HG02610 (cell line): Measurements from ENCODE around the gene KNDC1.

ENCODE experiments used
- ATAC-seq: cut with Tn5 transposase; IDR thresholded peaks from one replicate; pipeline ENCODE4 v1.9.1; 2021; ENCODE audit warnings: mild to moderate bottlenecking, moderate library complexity; ENCODE audit not compliant: unreplicated experiment

Gene KNDC1

GRCh38 chr10:133187906-133188681 lies 28.1 kb downstream of the KNDC1 start:
- ATAC-seq, result no peak

- ATAC-seq, result no peak
Measured at GRCh38 chr10:133189256-133189655, 29.2 kb downstream of the KNDC1 start.

GRCh38 chr10:133189726-133190125 lies 29.7 kb downstream of the KNDC1 start:
- no peak for ATAC-seq

- no peak for ATAC-seq
Measured at GRCh38 chr10:133190225-133190624, 30.2 kb downstream of the KNDC1 start.

- ATAC-seq, result no peak
Measured at GRCh38 chr10:133191651-133192050, 31.6 kb downstream of the KNDC1 start.

- no peak for ATAC-seq
Measured at GRCh38 chr10:133194151-133194550, 34.1 kb downstream of the KNDC1 start.

GRCh38 chr10:133195096-133195495 lies 35.1 kb downstream of the KNDC1 start:
- ATAC-seq, result no peak

GRCh38 chr10:133195611-133196010 lies 35.6 kb downstream of the KNDC1 start:
- no peak for ATAC-seq

GRCh38 chr10:133196221-133196915 lies 36.3 kb downstream of the KNDC1 start:
- ATAC-seq, result no peak

- no peak for ATAC-seq
Measured at GRCh38 chr10:133196936-133197758, 37.1 kb downstream of the KNDC1 start.

GRCh38 chr10:133197786-133198185 lies 37.8 kb downstream of the KNDC1 start:
- no peak for ATAC-seq

- ATAC-seq, result no peak
Measured at GRCh38 chr10:133198206-133198605, 38.2 kb downstream of the KNDC1 start.

GRCh38 chr10:133198621-133199487 lies 38.8 kb downstream of the KNDC1 start:
- no peak for ATAC-seq

- ATAC-seq, result no peak
Measured at GRCh38 chr10:133199488-133199885, 39.5 kb downstream of the KNDC1 start.

GRCh38 chr10:133199992-133200611 lies 40.1 kb downstream of the KNDC1 start:
- ATAC-seq, result no peak

- ATAC-seq, result no peak
Measured at GRCh38 chr10:133200621-133201031, 40.6 kb downstream of the KNDC1 start.

GRCh38 chr10:133201151-133201947 lies 41.3 kb downstream of the KNDC1 start:
- ATAC-seq, result no peak

- ATAC-seq, result no peak
Measured at GRCh38 chr10:133201948-133202725, 42.1 kb downstream of the KNDC1 start.
